Measurements from ENCODE around the gene HACD1. TPM values are rescaled to one million over a fixed set of nuclear protein-coding genes. Genes with fewer than 3 reads are reported as not detected.
A peak's percentile ranks its signal among the peaks of the same experiment; 100 is the strongest.

HACD1 gene
- total and polyA plus RNA-seq, 10 of the 15 experiments (the other 5 are each of a cell fraction or from before 2014, with no cell fraction given) = 0.22 to 1.5 (median 0.78) TPM; not detected in 1

DNA sequence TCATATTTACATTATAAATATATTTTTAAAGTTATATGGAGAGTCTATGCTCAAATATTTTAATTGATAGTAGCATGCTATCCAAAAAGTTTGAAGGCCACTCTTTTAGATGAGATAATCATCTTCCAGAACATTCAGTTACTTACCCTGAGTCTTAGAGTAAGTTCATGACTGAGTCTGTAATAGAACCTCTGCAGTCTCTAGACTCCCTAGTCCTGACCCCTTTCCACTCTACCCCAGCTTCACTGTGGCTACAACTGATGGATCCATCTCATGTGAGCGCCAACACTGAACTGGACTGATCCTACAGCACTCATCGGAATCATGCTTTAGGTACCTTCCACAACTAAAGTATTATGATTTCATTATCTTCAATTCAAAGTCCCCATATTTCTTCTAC is 10.1 kb downstream of the HACD1 start:
- no peaks in the 10 kb centered on the region for H3K9me3 ChIP-seq (replicated peaks; ENCODE audit: control insufficient read depth, insufficient read depth, low read length)
- 5% methylated on average over 2 of the region's 2 CpGs for WGBS (ENCODE audit: insufficient coverage, insufficient replicate concordance, low lambda C conversion rate, missing lambda C conversion rate)
- H3K4me1 ChIP-seq (ENCODE audit: control insufficient read depth, insufficient read depth, low read length) = no peaks in the 10 kb centered on the region
- ChIA-PET SMC1A (ENCODE audit: uncharacterized antibody, unreplicated experiment) (interaction anchor here (1.7 kb wide), 2 partner anchors 15 to 138 kb away, joined by 4 to 7 read pairs; no protein-coding TSS in a partner anchor), RAD21 (ENCODE audit: unreplicated experiment) (interaction anchor here (1.4 kb wide), 1 partner anchor 198 kb away, joined by 4 read pairs; no protein-coding TSS in a partner anchor), POLR2A (no interaction called here), CTCF (interaction anchor here (0.5 to 5.9 kb wide), 6 partner anchors 91 to 501 kb away, joined by 3 to 61 read pairs (median 4); no protein-coding TSS in a partner anchor)
- H3K9ac ChIP-seq (ENCODE audit: control insufficient read depth, insufficient read depth, low read length) = no peak overlapping the region
- intact Hi-C loops (cut with micrococcal nuclease; ENCODE audit: unreplicated experiment) = loop anchor here (1.0 to 5.0 kb wide), 5 partner anchors 136 to 630 kb away; no protein-coding TSS in a partner anchor
- in situ Hi-C loops (cut with MboI) = loop anchor here (5.0 to 10.0 kb wide), 3 partner anchors 135 to 618 kb away; no protein-coding TSS in a partner anchor
- H3K27me3 ChIP-seq (replicated peaks in 1 of 2; ENCODE audit: control insufficient read depth in 2 of 2, insufficient read depth in 2 of 2, low read length in 1 of 2) = no peaks in the 10 kb centered on the region
- no peak overlapping the region for H3K4me3 ChIP-seq
- H3K4me2 ChIP-seq (ENCODE audit: control insufficient read depth, insufficient read depth) = no peak overlapping the region
- DNase-seq (ENCODE audit: low read depth, low spot score) (no peak), FAIRE-seq (no peak), ATAC-seq (peak; percentile 46; the same call in 1 of the 3 replicates)
- no TSS peak for BruUV-seq (replicated peaks)
- no peaks in the 10 kb centered on the region for H3K79me2 ChIP-seq (ENCODE audit: control insufficient read depth, insufficient read depth, low read length)
- no peaks in the 10 kb centered on the region for H3K36me3 ChIP-seq (ENCODE audit: control insufficient read depth in 2 of 2, insufficient read depth in 2 of 2, low read length in 1 of 2)
- no peaks in the 10 kb centered on the region for H4K20me1 ChIP-seq (ENCODE audit: control insufficient read depth, insufficient read depth)
- H3K27ac ChIP-seq (ENCODE audit: control insufficient read depth, insufficient read depth) = no peak overlapping the region
- no peak overlapping the region for H2AFZ ChIP-seq (ENCODE audit: control insufficient read depth, low read depth, low read length)
- no peak for TF ChIP-seq NFXL1 (IDR thresholded peaks at IDR 0.05; ENCODE audit: borderline replicate concordance)
- no peak for TF ChIP-seq TCF12 (IDR thresholded peaks at IDR 0.05; ENCODE audit: low read depth, low read length)
- TF ChIP-seq RELA (IDR thresholded peaks at IDR 0.05; ENCODE audit: borderline replicate concordance, partially characterized antibody) = no peak
- no peak for TF ChIP-seq BACH1 (IDR thresholded peaks at IDR 0.05; ENCODE audit: borderline replicate concordance)
- TF ChIP-seq EZH2 (IDR thresholded peaks at IDR 0.05; ENCODE audit: borderline replicate concordance, control insufficient read depth, low read depth, low read length) = no peak
- no peak for TF ChIP-seq SIN3A (IDR thresholded peaks at IDR 0.05; ENCODE audit: low read depth, low read length)
- TF ChIP-seq, protein P1, sequence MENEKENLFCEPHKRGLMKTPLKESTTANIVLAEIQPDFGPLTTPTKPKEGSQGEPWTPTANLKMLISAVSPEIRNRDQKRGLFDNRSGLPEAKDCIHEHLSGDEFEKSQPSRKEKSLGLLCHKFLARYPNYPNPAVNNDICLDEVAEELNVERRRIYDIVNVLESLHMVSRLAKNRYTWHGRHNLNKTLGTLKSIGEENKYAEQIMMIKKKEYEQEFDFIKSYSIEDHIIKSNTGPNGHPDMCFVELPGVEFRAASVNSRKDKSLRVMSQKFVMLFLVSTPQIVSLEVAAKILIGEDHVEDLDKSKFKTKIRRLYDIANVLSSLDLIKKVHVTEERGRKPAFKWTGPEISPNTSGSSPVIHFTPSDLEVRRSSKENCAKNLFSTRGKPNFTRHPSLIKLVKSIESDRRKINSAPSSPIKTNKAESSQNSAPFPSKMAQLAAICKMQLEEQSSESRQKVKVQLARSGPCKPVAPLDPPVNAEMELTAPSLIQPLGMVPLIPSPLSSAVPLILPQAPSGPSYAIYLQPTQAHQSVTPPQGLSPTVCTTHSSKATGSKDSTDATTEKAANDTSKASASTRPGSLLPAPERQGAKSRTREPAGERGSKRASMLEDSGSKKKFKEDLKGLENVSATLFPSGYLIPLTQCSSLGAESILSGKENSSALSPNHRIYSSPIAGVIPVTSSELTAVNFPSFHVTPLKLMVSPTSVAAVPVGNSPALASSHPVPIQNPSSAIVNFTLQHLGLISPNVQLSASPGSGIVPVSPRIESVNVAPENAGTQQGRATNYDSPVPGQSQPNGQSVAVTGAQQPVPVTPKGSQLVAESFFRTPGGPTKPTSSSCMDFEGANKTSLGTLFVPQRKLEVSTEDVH (IDR thresholded peaks at IDR 0.05; ENCODE audit: low read depth, partially characterized antibody) = no peak
- no peak for TF ChIP-seq SMAD1 (IDR thresholded peaks at IDR 0.05; ENCODE audit: low read depth, partially characterized antibody)
- TF ChIP-seq, protein P2, sequence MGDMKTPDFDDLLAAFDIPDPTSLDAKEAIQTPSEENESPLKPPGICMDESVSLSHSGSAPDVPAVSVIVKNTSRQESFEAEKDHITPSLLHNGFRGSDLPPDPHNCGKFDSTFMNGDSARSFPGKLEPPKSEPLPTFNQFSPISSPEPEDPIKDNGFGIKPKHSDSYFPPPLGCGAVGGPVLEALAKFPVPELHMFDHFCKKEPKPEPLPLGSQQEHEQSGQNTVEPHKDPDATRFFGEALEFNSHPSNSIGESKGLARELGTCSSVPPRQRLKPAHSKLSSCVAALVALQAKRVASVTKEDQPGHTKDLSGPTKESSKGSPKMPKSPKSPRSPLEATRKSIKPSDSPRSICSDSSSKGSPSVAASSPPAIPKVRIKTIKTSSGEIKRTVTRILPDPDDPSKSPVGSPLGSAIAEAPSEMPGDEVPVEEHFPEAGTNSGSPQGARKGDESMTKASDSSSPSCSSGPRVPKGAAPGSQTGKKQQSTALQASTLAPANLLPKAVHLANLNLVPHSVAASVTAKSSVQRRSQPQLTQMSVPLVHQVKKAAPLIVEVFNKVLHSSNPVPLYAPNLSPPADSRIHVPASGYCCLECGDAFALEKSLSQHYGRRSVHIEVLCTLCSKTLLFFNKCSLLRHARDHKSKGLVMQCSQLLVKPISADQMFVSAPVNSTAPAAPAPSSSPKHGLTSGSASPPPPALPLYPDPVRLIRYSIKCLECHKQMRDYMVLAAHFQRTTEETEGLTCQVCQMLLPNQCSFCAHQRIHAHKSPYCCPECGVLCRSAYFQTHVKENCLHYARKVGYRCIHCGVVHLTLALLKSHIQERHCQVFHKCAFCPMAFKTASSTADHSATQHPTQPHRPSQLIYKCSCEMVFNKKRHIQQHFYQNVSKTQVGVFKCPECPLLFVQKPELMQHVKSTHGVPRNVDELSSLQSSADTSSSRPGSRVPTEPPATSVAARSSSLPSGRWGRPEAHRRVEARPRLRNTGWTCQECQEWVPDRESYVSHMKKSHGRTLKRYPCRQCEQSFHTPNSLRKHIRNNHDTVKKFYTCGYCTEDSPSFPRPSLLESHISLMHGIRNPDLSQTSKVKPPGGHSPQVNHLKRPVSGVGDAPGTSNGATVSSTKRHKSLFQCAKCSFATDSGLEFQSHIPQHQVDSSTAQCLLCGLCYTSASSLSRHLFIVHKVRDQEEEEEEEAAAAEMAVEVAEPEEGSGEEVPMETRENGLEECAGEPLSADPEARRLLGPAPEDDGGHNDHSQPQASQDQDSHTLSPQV (IDR thresholded peaks at IDR 0.05) = no peak
- TF ChIP-seq YY1 (IDR thresholded peaks at IDR 0.05; ENCODE audit: low read depth, low read length) = no peak
- TF ChIP-seq, protein P3, sequence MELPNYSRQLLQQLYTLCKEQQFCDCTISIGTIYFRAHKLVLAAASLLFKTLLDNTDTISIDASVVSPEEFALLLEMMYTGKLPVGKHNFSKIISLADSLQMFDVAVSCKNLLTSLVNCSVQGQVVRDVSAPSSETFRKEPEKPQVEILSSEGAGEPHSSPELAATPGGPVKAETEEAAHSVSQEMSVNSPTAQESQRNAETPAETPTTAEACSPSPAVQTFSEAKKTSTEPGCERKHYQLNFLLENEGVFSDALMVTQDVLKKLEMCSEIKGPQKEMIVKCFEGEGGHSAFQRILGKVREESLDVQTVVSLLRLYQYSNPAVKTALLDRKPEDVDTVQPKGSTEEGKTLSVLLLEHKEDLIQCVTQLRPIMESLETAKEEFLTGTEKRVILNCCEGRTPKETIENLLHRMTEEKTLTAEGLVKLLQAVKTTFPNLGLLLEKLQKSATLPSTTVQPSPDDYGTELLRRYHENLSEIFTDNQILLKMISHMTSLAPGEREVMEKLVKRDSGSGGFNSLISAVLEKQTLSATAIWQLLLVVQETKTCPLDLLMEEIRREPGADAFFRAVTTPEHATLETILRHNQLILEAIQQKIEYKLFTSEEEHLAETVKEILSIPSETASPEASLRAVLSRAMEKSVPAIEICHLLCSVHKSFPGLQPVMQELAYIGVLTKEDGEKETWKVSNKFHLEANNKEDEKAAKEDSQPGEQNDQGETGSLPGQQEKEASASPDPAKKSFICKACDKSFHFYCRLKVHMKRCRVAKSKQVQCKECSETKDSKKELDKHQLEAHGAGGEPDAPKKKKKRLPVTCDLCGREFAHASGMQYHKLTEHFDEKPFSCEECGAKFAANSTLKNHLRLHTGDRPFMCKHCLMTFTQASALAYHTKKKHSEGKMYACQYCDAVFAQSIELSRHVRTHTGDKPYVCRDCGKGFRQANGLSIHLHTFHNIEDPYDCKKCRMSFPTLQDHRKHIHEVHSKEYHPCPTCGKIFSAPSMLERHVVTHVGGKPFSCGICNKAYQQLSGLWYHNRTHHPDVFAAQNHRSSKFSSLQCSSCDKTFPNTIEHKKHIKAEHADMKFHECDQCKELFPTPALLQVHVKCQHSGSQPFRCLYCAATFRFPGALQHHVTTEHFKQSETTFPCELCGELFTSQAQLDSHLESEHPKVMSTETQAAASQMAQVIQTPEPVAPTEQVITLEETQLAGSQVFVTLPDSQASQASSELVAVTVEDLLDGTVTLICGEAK (IDR thresholded peaks at IDR 0.05; ENCODE audit: borderline replicate concordance) = no peak
- no peak for TF ChIP-seq BRCA1 (IDR thresholded peaks at IDR 0.05; ENCODE audit: low read depth, low read length)
- TF ChIP-seq SREBF1 (IDR thresholded peaks at IDR 0.05; ENCODE audit: low read length) = no peak
- TF ChIP-seq TARDBP (IDR thresholded peaks at IDR 0.05; ENCODE audit: borderline replicate concordance) = no peak

Data from GM12878 (cell line).